NCI-H1417 (cell line): Measurements from ENCODE around the gene TBCD.

ENCODE experiments used
- DNase-seq, 3 experiments: peaks; one replicate each; lab custom pipeline; 2025; lab: John Stamatoyannopoulos, UW

The TBCD gene

DNA sequence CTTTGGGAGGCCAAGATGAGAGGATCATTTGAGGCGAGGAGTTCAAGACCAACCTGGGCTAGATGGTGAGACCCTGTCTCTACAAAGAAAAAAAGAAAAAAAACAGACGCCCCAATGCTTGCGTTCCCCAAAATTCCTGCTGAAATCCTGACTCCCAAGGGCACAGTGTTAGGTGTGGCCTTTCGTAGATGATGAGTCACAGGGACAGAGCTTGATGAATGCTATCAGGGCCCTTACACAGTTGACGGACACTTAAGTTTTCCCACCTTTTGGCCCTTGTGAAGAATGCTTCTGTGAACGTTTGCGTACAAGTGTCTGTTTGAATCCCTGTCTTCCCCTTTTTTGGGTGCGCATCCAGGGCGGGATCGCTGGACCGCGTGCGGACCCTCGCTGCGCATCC, 104.5 kb downstream of the TBCD start:
- no peak for DNase-seq

DNA sequence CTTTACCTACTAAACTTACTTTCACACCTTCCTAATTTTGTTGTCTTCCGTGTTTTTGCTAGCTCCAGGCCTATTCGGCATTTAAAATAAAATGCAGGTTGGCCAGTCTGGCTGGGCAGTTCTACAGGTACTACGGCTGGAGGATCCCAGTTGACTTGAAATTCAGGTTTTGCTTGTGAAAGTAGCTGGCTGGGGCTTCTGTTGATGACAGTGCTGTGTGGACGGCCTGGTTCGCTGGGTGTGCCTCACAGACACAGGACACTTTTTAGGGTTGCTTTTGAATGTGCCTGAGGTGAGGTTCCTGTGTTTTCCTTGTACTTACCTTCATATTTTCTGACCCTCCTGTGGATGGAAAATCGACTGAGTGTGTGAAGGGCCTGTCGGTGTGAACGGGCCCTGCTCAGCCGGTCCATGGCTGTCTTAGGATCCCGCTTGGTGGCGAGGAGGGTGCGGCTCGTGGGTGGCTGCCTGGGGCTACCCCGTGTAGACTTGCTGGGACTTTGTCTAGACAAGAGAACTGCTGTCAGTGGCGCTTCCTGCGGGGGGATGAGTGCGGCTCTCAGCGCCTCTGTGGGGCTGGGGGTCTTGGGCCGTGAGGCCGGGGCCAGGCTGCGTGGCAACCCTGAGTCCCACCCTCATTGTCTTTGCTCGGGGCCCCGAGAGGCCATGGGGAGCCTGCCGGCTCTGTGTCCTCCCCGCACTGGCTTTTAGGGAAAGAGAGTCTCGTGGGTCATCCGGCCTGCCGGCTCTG, 106.7 kb downstream of the TBCD start:
- DNase-seq, result no peak

DNA sequence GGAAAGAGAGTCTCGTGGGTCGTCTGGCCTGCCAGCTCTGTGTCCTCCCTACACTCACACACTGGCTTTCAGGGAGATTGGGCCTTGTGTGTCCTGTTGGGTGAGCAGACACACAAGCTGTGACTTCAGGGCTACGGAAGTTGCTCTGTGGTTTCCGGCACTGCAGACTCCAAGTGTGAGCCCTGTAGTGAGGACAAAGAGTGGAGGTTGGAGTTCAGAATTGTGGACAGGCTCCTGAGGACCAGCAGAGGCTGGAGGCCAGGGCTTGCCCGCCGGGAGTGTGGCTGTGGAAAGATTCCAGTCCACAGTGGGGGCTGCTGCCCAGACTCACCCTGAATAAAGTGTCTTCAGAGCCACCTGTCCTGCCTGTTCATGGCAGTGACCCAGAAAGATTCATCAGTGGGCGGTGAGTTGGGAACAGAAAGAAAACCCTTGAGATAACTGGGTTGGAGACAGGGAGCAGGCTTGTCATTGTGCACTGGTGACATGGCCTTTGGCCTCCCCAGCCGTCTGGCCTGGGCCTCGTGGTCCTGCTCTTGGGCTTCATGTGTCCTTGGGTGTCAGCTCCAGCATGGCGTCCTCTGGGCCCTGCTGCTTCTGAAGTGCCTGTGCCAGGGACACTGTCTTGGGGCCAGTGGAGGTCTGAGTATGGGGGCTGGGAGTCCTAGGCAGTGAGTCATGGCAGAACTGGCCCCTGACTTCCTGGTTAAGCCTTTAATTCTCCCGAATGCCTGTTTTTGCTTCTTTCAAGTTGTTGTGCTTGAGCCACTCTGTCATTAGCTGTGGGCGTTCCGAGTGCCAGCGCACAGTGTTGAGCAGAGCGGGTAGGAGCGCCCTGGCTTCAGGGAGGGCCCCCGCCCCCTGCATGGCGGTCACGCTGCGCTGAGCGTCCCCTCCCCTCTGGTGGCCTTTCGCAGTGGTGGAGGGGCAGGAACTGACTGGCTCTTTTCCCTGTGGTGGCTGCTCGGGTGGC, 107.9 kb downstream of the TBCD start:
- DNase-seq, result peak; percentile 60 to 88 (median 62)

DNA sequence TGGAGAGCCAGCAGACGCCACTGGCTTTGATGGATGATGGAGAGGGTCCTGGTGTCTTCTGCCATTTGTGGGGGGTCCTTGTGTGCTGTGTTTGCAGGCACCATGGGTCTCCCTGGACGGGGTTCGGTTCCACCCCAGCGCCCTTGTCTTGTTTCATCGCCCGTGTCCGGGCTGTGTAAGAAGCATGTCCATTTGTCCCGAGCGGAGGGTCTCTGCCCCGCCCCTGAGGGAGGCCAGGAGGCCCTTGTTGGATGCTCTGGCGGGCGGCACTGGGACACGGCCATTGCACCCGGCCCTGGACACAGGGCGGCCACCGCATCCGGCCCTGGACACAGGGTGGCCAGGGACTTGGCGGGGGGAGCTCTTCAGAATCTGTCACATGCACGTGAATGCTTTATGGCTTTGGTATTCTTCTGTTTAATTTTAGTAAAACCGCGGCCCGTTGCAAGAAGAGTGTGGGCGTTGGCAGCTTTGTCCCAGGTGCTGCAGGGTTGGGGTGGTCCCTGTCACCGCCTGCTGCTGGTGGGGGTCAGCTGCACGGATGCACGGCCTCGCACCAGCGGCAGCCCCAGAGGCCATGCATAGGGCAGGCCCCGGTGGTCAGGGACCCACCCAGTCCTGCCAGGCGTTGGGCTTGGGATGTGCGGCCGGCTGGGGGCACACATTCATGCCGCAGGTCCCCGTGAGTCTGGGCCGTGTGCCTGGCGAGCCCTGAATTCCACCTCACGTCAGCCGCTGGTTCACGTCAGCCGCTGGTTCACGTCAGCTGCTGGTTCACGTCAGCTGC, 108.9 kb downstream of the TBCD start:
- DNase-seq, result no peak

DNA sequence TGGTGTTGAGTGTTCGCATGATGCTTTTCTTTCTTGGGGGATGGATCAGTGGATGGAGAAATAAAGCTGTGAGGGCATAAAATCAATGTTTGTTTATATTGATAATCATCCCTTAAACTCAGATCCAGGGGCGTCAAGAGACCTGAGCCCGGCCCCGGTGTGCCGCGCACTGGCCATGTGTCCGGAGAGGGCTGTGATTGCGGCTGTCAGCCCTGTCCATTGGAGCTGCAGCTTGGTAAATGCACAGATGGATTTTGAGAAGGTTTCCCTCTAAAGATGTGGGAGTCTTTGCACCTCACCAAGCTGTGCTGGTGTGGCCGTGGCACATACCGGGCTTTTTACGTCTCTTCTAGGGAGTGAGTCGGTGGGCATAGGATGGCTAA, 109.5 kb downstream of the TBCD start:
- no peak for DNase-seq

DNA sequence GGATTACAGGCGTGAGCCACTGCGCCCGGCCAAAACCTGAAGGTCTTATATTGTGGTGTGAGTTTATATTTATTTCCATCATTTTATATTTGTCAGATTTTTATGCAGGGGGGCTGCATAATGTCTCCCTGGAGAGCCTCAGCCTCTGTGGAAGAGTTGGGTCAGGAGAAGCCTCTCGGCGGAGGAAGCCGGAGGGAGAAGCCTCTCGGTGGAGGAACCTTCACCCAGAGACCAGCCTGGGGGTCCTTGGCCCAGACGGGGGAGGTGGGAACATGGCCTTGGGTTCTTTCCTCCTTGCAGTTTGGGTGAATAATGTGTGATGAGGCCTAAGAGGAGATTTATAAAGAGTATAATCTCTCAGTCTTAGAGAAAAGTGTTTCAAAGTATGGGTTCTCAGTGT, 110.3 kb downstream of the TBCD start:
- no peak for DNase-seq

DNA sequence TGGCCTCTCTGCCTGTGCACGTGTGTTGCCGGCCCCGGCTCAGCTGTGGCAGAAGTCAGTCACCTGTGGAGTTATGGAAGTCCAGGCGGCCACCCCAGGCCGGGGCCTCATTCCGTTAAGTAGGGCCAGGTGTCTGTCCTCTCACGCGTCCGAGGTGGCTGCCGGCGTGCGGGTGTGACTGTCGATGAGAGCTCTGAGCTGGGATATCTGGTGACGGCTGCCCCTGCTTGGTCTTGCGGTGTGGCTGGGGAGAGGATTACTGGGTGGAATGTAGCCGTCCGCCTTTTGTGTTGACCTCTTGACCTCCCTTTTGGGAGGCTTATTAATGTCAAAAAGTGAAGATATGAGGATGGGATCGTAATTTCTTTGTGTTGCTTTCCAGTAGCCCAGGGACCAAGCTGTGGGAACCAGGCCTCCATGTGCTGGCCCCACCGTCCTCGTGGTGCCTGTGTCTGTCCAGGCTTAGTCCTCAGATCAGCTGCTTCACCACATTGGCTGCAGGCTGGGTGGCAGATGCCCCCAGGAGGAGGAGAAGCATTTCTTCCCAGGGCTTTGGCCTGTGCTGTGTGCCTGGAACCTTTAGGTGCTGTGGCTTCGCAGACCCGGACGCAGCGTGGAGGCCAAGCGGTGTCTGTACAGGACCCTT, 111.0 kb downstream of the TBCD start:
- DNase-seq, result no peak

DNA sequence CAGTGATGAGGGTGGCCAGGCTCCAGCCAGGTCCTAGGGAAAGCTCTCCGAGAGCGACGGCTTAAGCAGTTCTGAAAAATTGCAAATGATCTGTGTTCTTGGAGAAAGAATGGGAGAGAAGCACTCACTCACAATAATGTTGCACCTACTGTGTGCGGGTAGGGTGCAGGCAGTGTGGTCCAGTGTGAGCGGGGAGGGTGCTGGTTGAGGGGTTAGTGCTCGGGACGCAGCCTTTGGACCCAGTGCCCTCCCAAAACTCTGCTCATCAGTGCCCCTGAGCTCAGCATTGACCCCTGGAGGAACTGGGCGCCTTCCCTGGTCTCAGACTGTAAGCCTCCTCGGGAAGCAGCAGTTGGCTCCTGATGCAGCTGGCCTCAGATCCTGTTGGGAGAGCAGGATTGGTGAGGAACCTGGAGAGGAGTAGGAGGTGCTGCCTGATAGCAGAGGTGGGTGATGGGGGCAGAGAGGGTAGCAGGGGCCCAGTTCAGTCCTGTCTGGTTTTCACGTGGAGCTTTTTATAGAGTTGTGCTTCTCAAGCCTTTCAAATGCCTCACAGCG, 111.6 kb downstream of the TBCD start:
- DNase-seq, result peak in 1 of 3 experiments; percentile 80

DNA sequence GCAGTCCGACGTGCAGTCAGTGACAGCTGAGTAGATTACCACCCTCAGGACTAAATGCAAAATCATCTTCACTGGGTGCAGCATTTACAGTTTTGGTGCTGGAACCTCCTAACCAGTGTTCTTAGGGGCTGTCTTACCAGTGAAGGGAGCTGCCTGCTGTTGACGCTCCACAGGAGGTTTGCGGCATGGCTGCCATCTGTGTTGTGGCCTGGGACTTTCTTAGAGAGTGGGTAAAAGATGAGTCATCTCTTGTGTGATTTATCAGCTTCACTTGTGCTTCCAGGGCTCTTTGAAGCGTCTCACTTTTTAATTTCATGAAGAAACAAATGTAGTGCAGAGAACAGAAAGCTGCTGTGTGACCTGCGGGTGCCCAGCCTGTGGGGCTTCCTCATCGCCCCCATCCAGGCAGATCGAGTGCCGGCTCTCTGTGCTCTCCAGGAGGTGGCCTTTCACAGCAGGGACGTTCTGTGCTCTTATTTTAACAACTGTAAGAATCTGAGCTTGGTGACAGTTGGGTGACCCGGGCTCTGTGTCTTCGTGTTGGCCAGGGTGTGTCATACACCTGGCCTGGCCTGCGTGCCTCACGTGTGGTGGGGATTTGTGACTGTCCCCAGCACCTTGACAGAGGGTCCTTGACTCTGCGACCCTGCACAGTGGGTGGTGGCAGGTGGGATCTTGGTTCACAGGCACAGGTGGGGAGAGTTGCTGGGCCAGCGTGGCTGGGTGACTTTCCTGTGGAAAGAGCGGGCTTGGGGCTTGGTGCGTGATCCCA, 112.3 kb downstream of the TBCD start:
- peak; percentile 69 to 82 (median 80) for DNase-seq

DNA sequence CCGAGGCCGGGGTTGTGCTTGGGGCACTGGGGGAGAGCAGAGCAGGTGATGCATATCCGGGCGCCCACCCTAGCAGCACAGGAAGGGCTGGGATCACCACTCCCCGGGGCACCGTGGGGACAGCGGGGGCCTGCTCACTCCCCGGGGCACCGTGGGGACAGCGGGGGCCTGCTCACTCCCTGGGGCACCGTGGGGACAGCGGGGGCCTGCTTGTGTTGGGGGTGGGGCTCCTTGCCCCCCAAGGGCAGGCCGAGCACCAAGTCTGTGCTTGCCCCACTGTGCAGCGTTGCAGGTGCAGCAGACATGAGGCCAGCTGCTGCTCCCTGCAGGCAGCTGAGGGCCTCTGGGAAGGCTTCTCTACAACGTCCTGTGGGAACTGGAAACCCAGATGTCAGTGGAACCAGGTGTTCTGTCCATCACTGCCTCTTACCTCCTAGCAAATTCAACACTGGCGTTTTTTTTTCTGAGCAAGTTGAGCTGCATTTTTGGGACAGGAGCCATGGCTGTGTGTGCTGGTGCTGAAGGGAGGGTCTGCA, 112.9 kb downstream of the TBCD start:
- peak; percentile 55 to 90 (median 69) for DNase-seq

DNA sequence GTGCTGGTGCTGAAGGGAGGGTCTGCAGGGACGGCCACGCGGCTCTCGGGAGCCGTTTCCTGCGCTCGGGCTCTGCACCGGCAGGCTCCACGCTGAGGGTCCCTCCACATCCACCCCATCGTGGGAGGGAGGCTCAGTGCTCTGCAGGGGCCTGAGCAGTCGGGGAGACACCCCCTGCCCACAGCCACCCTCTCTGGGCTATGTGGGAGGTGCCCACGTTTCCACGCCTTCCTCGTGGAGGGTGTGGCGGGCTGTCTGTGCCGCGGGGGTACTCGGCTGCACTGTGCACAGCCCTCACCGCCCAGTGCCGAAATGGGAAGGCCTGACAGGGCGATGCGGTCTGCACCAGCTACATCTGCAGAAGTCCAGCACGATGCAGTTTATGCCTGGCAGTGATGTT, 113.4 kb downstream of the TBCD start:
- peak in 2 of 3 experiments; percentile 35 to 46 for DNase-seq

DNA sequence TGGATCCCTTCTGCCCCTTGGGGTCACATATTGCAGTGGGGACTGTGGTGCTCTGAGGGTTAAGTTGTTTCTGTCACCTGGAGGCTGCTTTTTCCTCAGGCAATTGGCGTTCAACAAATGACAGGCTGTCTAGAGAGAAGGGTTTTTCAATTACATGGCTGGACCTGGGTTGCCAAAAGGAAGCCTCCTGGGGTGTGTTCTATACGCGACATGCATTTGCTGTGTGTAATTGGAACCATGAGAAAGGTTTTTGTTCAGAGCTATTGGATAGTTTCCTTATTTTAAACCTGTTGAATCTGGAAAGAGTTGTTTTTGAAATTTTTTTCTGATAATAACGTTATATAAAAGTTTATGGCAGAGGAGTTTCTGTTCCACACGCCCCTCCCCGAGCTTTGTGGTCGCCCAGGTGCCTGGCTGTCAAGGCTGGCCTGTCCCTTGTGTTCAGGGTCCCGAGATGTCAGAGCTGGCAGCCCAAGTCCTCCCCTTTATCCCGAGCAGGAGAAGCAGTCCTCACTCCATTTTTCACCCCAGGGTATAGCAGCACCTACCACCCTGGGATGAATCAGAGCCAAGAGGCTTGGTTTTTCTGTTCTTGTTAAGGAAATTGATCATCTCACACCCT, 114.0 kb downstream of the TBCD start:
- peak; percentile 59 to 89 (median 71) for DNase-seq

DNA sequence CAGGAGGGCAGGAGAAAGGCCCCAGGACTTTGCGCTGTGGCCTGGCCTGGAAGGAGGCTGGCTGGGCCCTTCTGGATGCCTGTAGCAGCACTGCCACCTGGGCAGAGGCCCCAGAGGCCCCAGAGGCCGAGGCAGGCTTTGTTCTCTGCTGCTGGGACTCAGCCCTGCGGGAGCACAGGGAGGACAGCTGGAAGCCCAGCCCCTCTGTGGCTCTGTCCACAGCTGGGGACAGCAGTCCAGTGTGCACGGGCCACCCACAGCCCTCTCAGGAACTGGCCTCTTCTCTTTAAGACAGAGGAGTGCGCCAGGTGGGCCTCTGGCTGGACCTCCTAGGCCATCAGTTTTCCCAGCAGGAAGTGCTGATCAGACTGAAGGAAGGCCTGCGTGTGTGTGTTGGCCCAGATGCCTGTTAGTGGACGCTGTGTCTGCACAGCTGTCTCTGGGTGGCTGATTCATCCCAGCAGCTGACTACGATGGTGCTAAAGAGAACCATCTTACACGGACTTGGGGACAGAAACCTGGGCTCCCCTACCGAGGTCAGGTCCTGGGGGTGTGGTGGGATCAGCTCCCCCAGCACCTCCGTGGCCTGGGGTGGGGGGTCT, 114.8 kb downstream of the TBCD start:
- peak; percentile 29 to 75 (median 50) for DNase-seq

DNA sequence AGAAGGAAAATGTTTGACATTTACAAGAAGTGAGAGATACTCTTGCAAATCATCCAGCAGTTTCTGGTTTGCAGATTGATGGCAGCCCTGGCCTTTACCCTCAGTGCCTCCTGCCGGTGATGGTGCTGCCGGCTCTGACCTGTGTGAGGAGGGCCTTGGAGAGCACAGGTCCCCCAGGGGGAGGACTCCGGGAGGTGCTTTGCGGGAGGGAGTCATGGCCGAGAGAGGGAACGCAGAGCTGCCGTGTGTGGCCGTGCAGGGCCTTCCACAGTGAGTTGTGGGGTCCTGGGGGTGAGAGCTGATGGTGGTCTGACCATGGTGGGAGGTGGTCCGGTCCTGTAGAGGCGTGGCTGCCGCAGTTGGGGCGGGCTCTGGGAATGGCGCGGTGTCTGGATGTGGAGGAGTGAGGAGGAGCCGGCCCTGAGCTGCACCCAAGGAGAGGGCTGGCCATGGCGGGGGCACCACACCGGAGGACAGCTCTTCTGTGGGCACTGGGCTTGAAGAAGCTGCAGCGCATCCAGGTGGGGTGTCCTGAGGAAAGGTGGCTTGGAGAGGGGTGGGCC, 116.0 kb downstream of the TBCD start:
- peak in 1 of 3 experiments; percentile 25 for DNase-seq

DNA sequence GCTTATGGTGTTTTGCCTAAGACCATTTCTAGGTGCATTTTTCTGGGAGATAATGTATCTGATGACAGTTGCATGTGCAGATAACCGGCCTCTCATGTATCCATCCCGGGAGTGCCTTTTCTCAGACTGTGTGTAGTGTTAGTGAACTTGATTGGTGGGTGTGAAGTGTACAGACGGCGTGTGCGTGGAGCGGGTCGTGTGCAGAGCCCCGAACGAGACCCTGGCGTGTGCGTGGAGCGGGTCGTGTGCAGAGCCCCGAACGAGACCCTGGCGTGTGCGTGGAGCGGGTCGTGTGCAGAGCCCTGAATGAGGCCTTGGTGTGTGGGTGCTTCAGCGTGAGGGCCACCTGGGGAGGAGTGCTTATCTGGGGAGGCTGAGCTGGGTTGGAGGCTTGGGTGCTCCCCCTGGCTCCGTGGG, 116.9 kb downstream of the TBCD start:
- DNase-seq, result no peak

DNA sequence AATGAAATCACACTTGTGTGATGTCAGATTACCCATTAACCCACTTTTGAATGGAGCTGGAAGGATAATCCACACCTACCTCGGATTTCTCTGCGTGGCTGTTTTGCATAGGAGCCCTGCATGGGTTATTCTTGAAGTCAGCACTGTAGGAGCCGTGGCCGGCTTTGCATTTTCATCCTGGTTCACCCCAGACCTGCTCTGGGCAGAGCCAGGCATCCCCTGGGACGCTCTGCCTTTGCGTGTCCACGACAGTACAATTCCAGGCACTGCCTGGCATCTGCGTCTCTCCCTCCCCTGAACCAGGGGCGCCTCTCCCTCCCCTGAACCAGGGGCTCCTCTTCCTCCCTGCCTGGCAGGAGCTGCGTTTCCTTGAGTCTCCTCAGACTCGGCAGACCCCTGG, 117.7 kb downstream of the TBCD start:
- DNase-seq, result peak in 1 of 3 experiments; percentile 37

DNA sequence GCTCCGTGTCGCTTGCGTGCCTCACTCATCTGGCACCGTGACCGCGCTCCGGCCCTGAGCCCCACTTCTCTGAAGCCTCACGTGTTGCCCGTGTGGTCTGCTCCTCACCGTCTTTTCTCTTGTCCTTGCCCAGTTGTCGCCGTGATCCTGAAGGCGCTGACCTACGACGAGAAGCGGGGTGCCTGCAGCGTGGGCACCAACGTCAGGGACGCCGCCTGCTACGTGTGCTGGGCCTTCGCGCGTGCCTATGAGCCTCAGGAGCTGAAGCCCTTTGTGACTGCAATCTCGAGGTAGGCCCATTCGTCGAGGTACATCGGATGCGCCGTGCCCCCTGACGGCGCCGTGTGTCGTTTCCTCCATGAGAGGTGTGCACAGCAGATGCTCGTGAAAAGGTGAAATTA, 118.2 kb downstream of the TBCD start:
- DNase-seq, result no peak

DNA sequence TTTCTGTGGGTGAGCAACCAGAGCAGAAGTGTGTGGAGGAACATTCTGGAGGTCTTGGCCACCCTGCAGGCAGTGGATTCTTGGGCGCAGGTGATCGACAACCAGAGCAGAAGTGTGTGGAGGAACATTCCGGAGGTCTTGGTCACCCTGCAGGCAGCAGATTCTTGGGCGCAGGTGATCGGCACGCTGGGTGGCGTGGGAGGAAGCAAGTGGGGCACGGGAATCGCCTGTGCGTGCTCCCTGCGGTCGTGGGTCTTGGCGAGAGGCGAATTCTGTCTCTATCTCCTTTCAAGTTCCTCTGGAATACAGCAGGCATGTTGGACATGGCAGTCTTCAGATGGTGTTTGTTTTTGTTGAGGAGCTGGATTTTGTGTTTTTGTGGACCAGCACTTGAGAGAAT, 118.7 kb downstream of the TBCD start:
- DNase-seq, result no peak
